ENCODE data around the gene SIMC1. TPM values are rescaled to one million over a fixed set of nuclear protein-coding genes. Genes with fewer than 3 reads are reported as not detected.
A peak's percentile ranks its signal among the peaks of the same experiment; 100 is the strongest.

SIMC1 gene
- total RNA-seq, 1 experiment from 2014 or later, result 19.7 TPM

DNA sequence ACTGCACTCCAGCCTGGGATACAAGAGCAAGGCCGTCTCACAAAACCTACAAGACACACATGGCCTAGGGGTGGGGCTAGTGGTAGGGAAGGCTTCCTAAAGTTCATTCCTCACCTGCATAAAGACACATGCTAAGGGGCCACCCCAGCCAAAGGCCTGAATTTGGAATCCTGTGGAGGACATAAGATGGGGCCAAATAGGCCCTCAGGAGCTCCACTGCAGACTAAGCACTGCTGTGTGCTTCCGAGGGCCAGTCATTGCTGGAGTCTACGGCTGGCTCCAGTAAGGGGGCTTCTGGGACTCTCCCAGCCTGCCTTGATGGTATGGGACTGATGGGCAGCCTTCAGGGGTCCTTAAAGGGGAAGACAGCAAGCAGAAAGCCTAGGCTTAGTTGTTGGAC lies 144.5 kb downstream of the SIMC1 start:
- H3K4me3 ChIP-seq (replicated peaks in 1 of 2; ENCODE audit: low read depth in 1 of 2, low read length in 2 of 2), result no peak overlapping the region
- H2AFZ ChIP-seq (ENCODE audit: low read depth, low read length, poor library complexity, severe bottlenecking), result no peak overlapping the region
- no peak overlapping the region for H3K4me2 ChIP-seq (ENCODE audit: low read length)
- no peaks in the 10 kb centered on the region for H3K9me3 ChIP-seq (ENCODE audit: control insufficient read depth in 1 of 2, insufficient read depth in 1 of 2, low read depth in 1 of 2, low read length in 2 of 2)
- ATAC-seq, result peak; percentile 18; the same call in 1 of the 2 replicates
- peaks cover 35 to 68% of the 10 kb centered on the region in 2 experiments; a peak in 3 of 4 replicates for H3K36me3 ChIP-seq (ENCODE audit: control insufficient read depth in 1 of 2, insufficient read depth in 2 of 2, low read length in 2 of 2)
- H3K27me3 ChIP-seq (ENCODE audit: insufficient read depth, low read length), result no peaks in the 10 kb centered on the region
- H3K4me1 ChIP-seq (ENCODE audit: control insufficient read depth in 1 of 2, insufficient read depth in 2 of 2, low read length in 2 of 2), result peaks cover 9 to 13% of the 10 kb centered on the region in 2 experiments; a peak in 3 of 4 replicates
- H4K20me1 ChIP-seq (ENCODE audit: insufficient read depth), result peaks cover 13% of the 10 kb centered on the region; the same call in 1 of the 2 replicates
- no peak for DNase-seq (ENCODE audit: low read depth, low spot score)
- ChIA-PET RAD21 (ENCODE audit: low non-redundant PET in 1 of 2, low total read pairs in 2 of 2, uncharacterized antibody in 2 of 2, unreplicated experiment in 2 of 2) (no interaction called here), POLR2A (no interaction called here), CTCF (no interaction called here)
- BruUV-seq (replicated peaks), result no TSS peak
- intact Hi-C loops (cut with micrococcal nuclease), result no loop called here
- H3K9ac ChIP-seq (ENCODE audit: low read length), result no peak overlapping the region
- no peak for TF ChIP-seq SP1 (IDR thresholded peaks at IDR 0.05; ENCODE audit: low read depth)
- peaks cover 38% of the 10 kb centered on the region for H3K79me2 ChIP-seq (ENCODE audit: insufficient read depth, low read length)
- H3K9me2 ChIP-seq (ENCODE audit: insufficient read depth), result no peaks in the 10 kb centered on the region
- H3K27ac ChIP-seq (ENCODE audit: low read depth, low read length), result no peak overlapping the region

DNA sequence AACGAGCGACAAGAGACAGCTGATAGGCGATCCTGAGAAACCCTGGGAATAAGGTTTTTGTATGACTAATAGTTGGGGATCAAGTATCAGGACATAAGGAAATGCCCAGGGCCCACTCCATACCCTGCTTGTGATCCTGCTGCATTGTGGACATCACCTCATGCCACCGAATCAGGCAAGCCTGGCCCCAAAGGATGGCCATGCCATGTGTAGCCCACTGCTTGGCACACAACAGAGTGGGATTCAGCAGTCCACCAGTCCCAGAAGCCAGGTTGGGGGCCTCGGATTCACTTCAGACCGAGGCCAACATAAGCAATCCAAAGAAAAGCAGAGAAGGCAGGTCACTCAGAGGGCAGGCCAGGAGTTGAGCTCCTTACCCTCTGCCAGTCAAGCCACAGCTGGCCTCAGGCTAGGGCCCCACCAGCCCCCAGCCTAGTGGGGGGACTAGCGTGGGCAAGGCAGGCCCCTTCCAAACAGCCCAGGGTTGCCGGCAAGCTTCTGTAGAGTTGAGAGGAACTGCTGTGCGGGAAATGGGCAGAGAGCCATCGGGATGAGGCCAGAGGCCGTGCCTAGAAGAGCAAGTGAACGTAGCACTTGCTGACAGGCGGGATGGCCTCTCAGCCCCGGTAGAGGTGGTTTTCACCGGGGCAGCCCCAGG lies 145.2 kb downstream of the SIMC1 start:
- ChIA-PET CTCF (no interaction called here), POLR2A (no interaction called here), RAD21 (ENCODE audit: low non-redundant PET in 1 of 2, low total read pairs in 2 of 2, uncharacterized antibody in 2 of 2, unreplicated experiment in 2 of 2) (no interaction called here)
- Histone ChIP-seq H3K9me3 (ENCODE audit: control insufficient read depth in 1 of 2, insufficient read depth in 1 of 2, low read depth in 1 of 2, low read length in 2 of 2) (no peaks in the 10 kb centered on the region), H3K4me1 (ENCODE audit: control insufficient read depth in 1 of 2, insufficient read depth in 2 of 2, low read length in 2 of 2) (peaks cover 9 to 13% of the 10 kb centered on the region in 2 experiments; a peak in 3 of 4 replicates), H2AFZ (ENCODE audit: low read depth, low read length, poor library complexity, severe bottlenecking) (no peak overlapping the region), H3K9me2 (ENCODE audit: insufficient read depth) (no peaks in the 10 kb centered on the region), H3K9ac (ENCODE audit: low read length) (no peak overlapping the region), H3K27me3 (ENCODE audit: insufficient read depth, low read length) (no peaks in the 10 kb centered on the region), H3K36me3 (ENCODE audit: control insufficient read depth in 1 of 2, insufficient read depth in 2 of 2, low read length in 2 of 2) (peaks cover 31 to 68% of the 10 kb centered on the region in 2 experiments; a peak in 3 of 4 replicates), H3K4me3 (replicated peaks in 1 of 2; ENCODE audit: low read depth in 1 of 2, low read length in 2 of 2) (no peak overlapping the region), H3K27ac (ENCODE audit: low read depth, low read length) (no peak overlapping the region), H3K79me2 (ENCODE audit: insufficient read depth, low read length) (peaks cover 45% of the 10 kb centered on the region), H3K4me2 (ENCODE audit: low read length) (no peak overlapping the region), H4K20me1 (ENCODE audit: insufficient read depth) (peaks cover 13% of the 10 kb centered on the region; the same call in 1 of the 2 replicates)
- BruUV-seq (replicated peaks), result no TSS peak
- intact Hi-C loops (cut with micrococcal nuclease), result no loop called here
- DNase-seq (ENCODE audit: low read depth, low spot score) (no peak), ATAC-seq (no peak)
- no peak for TF ChIP-seq JUND (IDR thresholded peaks at IDR 0.05)
- TF ChIP-seq FOSL1 (IDR thresholded peaks at IDR 0.05; ENCODE audit: low read depth), result no peak
- no peak for TF ChIP-seq SIN3A (IDR thresholded peaks at IDR 0.05; ENCODE audit: low read depth)
- no peak for TF ChIP-seq CBX3 (IDR thresholded peaks at IDR 0.05; ENCODE audit: low read depth)
